ENCODE results near the gene SMC3.
"Not testable (repeated sequence)": the region's sequence is repeated elsewhere in the genome, so short reads cannot be mapped to it uniquely, and the experiment has no call there.

The SMC3 gene

GRCh38 chr10:110597476-110597875 is 30.0 kb downstream of the SMC3 start:
- no peak for DNase-seq

DNA sequence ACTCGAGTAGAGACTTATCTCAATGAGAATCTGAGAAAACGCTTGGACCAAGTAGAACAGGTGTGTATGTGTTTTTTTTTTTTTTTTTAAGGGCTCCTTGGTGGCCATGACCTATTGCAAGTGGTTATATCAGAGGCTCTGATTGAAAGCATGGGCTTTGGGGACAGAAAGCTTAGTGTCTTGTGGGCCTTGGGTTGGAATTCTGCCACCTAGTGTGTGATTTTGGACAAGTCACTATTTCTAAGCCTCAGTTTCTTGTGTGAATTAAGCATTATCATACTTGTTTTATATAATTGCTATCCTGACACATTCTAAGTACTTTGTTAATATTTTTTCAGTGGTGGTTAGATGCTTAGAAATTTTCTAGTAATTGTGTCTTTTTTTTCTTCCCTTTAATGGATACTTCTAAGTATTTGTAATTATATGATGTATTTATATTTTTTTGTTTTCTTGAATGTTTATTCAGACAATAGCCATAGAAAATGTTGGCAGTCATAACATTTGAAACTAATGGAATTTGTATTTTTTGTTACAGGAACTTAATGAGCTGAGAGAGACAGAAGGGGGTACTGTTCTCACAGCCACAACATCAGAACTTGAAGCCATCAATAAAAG is 33.1 kb downstream of the SMC3 start:
- DNase-seq = peak; percentile 32

- DNase-seq = no peak
Measured at GRCh38 chr10:110601581-110601980, 34.1 kb downstream of the SMC3 start.

- no peak for DNase-seq
Measured at GRCh38 chr10:110608087-110608486, 40.6 kb downstream of the SMC3 start.

DNA sequence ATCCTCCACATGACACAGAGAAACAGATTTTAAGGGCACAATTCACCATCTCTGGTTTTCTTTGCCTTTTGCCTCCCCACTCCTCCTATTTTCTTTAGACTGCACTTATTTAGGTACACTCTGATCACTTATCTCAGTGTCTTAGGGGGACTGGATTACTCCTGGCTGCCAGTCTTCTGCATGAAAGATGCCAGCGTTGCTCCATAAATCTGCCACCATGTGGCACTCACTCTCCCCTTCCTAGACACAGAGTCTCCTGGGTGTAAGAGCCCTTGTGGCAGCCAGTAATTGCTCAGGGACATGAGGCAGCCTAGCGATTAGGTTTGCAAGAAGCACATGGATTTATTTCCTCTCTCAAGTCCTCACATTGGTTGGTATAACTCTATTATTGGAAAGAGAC is 42.1 kb downstream of the SMC3 start:
- DNase-seq = peak; percentile 67

GRCh38 chr10:110610308-110610774 is 42.8 kb downstream of the SMC3 start:
- peak; percentile 33 for DNase-seq

DNA sequence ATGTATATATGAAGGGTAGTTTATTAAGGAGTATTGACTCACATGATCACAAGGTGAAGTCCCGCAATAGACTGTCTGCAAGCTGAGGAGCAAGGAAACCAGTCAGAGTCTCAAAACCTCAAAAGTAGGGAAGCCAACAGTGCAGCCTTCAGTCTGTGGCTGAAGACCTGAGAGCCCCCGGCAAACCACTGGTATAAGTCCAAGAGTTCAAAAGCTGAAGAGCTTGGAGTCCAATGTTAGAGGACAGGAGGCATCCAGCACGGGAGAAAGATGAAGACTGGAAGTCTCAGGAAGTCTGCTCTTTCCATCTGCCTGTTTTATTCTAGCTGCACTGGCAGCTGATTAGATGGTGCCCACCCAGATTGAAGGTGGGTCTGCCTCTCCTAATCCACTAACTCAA is 43.3 kb downstream of the SMC3 start:
- not testable (repeated sequence) for DNase-seq

DNA sequence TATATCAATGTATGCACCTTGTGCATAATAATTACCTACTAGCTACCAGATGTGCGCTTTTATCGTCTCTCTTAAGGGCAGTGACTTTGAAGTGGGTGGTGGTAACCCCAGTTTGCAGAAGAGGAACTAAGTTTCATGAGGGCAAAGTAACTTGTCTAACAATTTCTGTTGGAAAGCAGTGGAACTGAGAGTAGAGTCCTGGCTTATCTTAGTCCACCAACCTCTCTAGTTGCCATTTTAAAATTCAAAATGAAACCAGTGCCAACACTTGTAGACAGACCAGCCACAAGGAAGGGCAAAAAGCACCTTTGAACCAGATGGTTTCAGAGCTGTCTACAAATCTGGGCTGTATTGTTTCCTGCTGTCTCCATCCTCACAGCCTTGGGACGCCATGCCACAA is 44.6 kb downstream of the SMC3 start:
- DNase-seq = no peak

GRCh38 chr10:110612629-110613028 is 45.1 kb downstream of the SMC3 start:
- no peak for DNase-seq

- DNase-seq = no peak
Measured at GRCh38 chr10:110613341-110613995, 46.0 kb downstream of the SMC3 start.

DNA sequence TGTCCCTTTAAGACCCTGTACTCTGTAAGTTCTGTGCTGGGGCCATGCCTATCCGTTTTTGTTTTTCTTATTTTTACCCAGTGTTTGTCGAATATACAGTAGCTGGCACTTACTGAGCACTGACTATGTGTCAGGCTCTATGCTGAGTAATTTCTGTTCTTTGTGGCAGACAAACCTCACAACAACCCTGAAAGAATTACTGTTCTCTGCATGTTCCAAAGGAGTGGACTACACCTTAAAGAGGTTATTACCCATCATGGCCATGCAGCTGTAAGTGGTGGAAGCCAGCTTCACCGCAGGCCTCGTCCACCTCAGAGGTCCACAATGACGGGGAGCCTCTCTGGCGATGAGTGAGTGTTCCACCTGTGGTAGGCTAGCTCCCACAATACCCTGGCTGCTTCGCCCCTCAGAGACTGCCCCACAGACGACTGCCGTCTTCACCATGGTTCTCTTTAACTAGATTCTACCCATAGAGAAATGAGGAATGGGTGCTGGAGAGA is 46.6 kb downstream of the SMC3 start:
- DNase-seq = no peak

GRCh38 chr10:110615057-110615747 is 47.7 kb downstream of the SMC3 start:
- DNase-seq = no peak

DNA sequence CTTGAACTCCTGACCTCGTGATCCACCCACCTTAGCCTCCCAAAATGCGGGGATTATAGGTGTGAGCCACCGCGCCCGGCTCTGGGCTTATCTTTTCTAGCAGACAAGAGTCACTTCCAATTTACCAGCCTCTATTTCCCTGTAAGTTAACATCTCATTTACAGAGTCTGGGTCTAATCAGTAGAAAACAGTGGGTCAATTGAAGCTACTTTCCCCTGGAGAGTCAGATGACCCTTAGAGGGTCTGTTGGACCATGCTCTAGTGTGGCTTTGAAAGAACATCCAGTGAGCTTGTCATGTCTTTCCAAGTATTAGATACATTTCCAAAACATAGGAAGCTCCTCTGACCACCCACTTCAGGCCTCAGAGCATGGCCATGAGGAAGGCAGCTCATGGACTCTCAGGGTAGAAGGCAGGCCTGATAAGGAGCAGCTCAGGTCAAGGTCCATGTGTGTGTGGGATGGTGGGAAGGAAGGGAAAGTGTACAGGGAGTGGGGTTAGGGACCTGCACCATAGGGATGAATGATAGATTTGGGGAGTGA is 49.1 kb downstream of the SMC3 start:
- DNase-seq = no peak

- peak; percentile 5 for DNase-seq
Measured at GRCh38 chr10:110617425-110618229, 50.1 kb downstream of the SMC3 start.

- DNase-seq = no peak
Measured at GRCh38 chr10:110618230-110618610, 50.7 kb downstream of the SMC3 start.

DNA sequence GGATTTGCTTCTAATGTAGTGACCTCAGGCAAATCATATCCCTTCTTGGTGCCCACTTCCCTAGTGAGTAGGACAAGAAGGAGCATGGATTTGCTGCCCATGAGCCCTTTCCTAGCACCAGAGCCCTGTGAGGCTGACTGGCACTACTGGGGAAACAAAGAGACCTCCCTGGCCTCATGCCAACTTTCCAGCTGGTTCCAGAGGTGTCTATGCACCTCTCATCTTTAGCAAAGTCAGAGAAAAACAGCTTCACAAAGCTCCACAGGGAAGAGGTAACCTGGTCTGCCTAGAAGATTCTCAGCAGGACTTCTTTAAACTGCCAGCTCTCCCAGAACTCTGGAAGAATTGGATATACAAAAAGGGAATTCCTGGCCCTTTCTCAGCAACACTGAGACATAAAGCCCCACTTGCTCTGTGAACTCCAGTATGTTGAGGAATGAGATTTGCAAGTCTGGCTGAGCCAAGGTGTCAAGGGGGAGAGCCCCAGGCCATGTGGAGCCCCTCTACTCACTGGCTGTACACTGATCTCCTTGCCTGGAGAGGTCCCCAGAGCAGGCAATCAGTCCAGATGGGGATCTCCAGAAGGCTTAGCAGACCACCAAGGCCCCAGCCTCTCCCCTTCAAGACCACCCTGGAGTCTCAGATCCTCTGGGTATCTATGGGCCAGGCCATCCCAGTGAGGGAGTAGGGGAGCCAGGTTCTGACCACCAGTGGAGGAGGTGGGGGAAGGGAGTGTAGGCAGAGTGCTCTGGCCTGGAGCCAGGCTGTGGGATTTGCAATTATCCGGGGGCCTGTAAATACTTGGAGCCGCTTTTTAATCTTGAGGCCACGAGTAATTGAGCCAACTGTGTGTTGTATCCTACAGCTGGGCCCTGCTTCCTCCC is 52.3 kb downstream of the SMC3 start:
- no peak for DNase-seq

DNA sequence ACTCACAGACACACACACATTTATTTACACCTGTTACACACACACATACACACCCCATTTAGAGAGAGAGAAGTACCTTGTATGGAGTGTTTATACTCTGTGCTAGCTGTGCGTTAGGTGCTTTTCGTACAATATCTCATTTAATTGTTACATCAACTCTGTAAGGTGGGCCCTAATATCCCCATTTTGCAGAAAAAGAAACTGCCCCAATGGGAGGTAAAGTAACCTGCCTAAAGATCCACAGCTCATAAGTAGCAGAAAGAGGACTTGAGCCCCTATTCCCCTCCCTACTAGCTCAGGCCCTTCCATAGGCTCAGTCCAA is 52.9 kb downstream of the SMC3 start:
- DNase-seq = no peak

GRCh38 chr10:110623316-110623715 is 55.8 kb downstream of the SMC3 start:
- not testable (repeated sequence) for DNase-seq

DNA sequence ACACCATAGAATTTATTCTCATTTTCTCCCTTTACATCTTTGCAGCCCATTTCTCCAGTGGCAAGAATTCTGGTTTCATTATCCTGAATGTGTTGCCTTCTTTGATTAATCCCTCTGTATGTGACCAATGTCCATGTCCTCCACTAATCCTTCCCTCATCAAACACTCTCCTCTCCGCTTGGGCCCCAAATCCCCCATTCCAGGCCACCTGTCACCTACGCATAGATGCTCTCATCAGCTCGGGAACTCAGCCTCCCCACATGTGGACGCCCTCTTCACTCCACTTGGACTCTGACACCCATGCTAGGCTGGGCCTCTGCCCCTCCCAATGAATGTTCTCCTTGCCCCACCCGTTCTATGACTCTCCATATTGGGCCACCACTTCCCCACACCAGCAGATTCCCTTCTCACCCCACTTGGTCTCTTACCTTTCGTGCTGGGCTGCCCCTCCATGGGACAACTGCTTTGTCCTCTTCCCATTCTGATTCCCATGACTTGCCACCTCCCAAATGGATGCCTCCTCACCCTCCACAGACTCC is 57.9 kb downstream of the SMC3 start:
- no peak for DNase-seq

DNA sequence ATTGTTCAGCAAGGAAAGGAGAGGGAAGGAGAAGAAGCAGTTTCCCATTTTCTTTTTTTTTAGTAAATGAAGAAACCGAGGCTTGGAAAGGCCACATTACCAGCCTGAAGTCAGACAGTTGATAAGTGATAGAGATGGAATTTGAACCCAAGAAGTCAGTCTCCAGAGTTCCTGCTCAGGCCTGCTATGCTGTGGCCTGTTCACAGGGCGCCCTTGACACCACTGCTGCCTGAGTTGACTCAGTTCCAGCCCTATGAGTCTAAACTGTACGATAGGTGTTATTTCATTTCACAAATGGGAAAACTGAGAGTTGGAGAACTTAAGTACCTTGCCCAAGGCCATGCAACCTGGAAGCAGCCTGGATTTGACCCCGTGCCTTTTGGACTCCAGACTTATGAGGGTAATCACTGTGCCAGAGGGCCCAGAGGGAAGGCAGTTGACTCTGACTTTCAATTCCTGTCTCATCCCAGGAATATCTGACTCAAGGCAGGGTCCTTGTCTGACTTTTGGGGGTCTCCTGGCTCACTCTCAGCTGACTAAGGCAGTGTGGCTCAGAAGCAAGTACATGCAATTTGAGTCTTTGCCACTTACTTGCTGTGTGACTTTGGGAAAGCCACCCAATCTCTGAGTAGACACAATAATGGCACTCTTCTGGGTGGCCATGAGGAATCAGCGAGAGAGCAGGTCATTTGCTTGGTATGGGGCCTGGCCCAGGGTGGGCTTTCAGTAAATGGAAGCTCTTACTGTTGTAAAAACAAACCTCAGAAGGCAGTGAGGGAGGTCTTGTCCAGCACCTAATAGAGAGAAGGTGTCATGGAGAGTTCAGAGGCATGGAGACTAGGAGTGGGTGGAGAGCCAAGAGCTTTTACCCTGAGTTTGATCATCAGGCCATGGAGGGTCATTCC is 58.7 kb downstream of the SMC3 start:
- DNase-seq = no peak

DNA sequence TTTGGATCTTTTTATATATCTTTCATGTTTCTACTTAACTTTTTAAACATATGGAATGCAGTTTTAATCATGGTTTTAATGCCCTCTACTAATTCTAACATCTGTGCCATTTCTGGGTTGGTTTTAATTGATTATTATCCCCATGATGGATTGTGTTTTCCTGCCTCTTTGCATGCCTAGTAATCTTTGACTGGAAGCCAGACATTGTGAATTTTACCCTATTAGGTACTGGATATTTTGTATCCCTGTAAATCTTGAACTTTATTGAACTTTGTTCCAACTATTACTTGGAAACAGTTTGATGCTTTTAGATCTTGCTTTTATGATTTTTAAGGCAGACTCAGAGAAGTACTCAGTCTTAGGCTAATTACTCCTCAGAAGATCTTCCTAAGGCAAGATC is 60.7 kb downstream of the SMC3 start:
- no peak for DNase-seq
